GOT3 (cell line): ENCODE measurements around the gene C11orf87.

Source experiments
- DNase-seq: peaks from one replicate; lab custom pipeline; 2025; ENCODE audit warnings: mixed read lengths; lab: John Stamatoyannopoulos, UW

Gene C11orf87

DNA sequence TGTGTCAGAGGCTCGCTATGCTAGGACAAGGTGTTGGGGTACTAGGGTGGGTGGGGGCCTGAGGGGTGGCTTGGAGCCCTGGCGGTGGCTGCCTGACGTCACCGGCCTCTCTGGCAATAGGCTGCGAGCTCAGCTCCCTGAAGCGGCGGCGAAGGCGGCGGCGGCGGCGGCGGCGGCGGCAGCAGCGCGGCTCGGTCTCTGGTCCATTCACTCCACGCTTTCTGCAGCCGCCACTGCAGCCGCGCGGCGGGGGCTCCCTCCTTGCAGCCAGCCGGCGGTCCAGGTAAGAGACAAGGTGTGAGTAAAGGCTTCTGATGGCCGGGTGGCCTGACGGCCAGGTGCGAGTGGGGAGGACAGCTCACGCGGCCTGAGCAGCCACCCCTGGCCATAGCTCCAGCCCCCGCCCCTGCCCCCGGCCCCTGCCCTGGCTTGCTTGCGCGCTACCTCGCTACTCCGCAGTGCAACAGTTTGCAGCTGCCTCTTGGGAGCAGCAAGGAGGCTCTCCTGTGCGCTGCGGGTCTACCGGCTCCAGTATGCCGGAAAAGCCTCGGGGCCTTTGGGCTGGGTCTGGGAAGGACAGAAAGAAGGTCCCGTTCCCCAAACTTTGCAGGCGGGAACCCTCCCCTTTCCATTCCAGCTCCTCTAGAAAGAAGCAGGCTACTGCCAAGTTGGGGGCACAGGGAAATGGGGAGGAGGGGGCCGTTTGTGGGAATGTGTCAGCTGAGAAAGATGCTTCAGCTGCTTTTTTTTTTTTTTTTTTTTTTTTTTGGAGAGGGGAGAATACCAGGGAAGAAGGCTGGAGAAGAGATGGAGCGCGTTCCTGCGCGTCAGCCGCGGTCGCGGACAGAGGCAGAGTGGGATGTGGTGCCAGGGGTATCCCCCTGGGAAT is at the start of gene C11orf87:
TSS of gene C11orf87 (plus strand) at position 210 of the 889 bp plus-strand sequence. CDS start 1,444 bp downstream, outside the sequence.
- no peak for DNase-seq

GRCh38 chr11:109374032-109374431 is 48.0 kb upstream of the C11orf87 start:
- DNase-seq, result no peak

GRCh38 chr11:109374441-109374840 is 47.5 kb upstream of the C11orf87 start:
- DNase-seq, result no peak

- no peak for DNase-seq
These were observed 44.8 kb upstream of the C11orf87 start for GRCh38 chr11:109377039-109377742.

DNA sequence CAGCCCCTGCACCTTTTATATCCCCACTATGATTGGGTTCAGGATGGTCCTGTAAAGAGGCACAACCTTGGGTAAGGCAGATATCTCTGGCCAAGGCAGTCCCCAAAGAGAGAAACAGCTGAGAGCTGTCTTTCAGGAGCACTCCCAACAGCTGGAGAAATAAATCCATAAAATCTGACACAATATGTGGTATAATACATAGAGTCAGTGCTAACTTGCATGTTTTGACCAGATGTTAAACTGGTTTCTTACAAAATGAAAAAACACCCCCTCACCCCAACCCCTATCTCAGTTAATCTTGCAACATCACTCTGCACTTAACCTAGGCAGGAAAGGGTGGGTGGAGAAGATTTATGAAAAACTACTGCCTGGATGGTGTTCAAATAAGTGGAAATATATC is 44.0 kb upstream of the C11orf87 start:
- DNase-seq, result no peak

GRCh38 chr11:109383306-109383705 is 38.7 kb upstream of the C11orf87 start:
- DNase-seq, result no peak

- no peak for DNase-seq
These were observed 37.1 kb upstream of the C11orf87 start for GRCh38 chr11:109384873-109385272.

DNA sequence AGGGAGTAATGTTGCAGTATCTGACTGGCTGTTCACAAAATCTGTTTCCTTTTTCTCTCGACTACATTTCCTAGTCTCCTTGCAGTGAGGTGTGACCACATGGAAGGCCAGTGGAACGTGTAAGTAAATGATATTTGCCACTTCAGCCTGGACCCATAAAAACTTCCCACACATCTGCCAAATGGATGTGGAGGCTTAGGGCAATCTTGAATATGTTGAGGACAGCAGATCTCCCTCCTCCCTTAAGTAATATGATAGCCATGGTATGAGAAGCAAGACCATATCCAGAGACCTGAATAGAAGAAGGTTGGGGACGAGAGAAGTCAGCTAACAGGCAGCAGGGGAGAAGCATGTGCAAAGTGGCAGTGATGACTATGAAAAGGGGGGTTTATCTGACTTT is 33.0 kb upstream of the C11orf87 start:
- DNase-seq, result no peak

DNA sequence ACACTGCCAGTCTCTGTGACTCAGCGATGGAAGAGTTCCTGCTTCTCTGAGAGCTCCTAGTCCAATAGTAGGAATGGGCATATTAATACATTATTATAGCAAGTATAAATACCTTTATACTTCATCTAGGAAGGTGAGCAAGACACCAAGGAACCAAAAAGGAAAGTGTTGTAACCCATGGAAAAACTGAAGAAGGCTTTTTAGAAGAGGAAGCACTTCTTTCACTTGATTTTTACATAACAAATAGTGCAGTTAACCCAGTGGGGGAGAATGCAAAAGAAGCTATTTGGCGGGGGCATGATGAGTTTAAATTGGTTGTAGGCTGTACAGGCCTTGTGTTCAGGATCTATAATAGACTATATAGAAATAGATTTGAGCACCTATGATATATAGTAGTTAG is 31.2 kb upstream of the C11orf87 start:
- no peak for DNase-seq

GRCh38 chr11:109401545-109401944 is 20.4 kb upstream of the C11orf87 start:
- DNase-seq, result no peak

- no peak for DNase-seq
These were observed 16.3 kb upstream of the C11orf87 start for GRCh38 chr11:109405671-109406070.

DNA sequence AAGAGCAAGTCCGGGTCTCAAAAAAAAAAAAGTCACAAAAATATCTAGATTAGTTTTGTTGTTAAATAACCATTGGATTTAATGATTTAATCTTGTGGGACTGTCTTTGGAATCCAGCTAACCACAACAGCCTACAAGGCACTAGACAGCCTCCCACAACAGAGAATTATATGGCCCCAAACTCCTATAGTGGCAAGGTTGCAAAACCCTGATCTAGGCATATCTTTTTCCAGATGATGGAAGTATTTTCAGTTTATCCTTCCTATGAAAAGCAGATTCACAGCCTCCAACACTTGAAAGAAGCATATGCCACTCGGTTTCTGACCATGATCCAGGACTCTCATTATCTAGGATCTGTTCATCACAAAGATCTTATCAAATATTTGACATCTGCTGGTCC is 5.4 kb upstream of the C11orf87 start:
- DNase-seq, result no peak

GRCh38 chr11:109422870-109423465 is 978 bp downstream of the C11orf87 start:
- no peak for DNase-seq

DNA sequence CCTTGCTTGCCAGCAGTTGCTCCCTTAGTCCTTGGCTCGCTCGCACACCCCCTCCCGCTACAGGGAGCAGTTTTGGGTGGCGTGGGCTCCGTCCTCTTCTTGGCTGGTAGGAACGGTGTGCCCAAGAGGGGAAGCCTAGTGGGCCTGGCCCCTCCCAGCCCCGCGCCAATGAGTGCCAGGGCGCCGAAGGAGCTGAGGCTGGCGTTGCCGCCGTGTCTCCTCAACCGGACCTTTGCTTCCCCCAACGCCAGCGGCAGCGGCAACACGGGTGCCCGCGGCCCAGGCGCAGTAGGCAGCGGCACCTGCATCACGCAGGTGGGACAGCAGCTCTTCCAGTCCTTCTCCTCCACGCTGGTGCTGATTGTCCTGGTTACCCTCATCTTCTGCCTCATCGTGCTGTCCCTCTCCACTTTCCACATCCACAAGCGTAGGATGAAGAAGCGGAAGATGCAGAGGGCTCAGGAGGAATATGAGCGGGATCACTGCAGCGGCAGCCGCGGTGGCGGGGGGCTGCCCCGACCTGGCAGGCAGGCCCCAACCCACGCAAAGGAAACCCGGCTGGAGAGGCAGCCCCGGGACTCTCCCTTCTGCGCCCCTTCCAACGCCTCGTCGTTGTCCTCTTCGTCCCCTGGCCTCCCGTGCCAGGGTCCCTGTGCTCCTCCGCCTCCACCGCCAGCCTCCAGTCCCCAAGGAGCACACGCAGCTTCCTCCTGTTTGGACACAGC is 1.6 kb downstream of the C11orf87 start:
- no peak for DNase-seq

GRCh38 chr11:109424901-109425300 is 2.9 kb downstream of the C11orf87 start:
- no peak for DNase-seq

- DNase-seq, result no peak
These were observed 3.6 kb downstream of the C11orf87 start for GRCh38 chr11:109425554-109425953.

DNA sequence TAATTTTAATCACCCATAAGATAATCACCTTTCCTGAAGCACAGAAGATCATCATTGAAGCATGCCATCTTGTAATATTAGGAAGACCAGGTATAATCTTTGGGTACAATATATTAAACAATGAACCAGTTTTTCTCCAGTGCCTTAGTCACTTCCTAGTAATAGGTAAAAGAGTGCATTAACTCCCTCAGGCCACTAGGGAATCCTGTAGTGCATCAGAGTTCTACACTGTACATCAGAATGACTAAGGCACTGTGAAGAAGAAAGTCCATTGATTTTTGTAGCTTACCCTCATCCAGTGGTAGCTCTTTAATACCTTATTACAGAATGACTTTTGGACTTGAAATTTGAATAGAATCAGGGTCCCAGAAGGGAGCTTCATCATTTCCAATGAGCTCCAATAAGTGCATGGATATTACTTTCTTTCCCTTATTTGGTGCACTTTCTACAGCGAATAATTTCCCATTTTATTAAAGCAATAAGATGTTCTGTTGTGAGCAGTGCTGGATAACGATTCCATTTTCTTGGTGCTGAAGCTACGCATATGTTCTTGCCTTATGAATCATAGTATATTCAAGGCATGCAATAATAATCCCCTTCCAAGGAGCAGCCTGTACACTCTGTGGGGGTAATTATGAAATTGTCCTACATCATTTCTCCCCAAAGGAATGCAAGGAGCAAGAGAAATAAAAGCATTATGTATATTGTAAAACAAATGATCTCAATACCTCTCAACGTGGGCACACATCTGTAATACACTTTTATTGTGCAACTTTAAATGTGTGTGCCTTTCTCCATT is 4.7 kb downstream of the C11orf87 start:
- DNase-seq, result no peak

DNA sequence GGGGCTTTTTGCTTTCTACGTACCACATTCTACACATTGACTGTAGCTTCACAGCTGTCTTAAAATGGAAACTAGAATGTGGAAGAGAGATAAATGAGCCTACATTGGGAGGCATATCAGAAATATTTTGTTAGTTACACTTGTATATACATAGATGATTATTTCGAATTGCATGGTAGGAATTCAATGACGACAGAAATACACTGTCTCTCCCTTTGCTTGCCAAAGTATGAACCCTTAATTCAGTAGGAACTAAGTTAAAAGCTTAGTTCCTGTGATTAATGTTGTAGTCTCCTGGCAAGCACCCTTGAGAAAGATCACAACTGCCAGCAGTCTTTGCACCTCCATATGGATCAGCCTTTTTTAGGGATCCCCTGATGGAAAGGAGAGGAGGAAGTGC is 10.1 kb downstream of the C11orf87 start:
- no peak for DNase-seq

DNA sequence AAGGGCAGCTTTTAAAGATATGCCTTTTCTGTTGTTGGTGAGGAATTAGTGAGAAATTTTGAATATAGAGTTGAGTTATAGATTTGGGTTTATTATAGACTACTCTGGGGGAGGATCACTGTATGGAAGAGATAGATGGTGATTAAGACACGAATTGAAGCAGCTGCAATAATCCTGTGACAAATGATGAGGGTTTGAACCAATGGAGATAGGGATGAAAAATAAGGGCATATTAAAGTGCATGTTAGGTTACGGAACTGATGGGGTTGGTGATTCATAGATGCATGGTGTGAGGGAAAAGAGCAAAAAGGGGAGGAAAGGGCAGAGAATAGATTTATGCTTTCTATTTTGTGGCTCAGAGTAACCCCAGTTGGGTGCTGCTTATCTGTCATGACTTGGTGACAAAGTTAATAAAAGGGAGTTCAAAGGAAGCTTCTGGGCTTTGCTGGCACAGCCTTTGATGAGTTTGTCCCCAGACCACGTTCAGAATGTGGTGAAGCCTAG is 11.8 kb downstream of the C11orf87 start:
- DNase-seq, result no peak

- DNase-seq, result no peak
These were observed 13.2 kb downstream of the C11orf87 start for GRCh38 chr11:109435121-109435742.

- DNase-seq, result no peak
These were observed 17.7 kb downstream of the C11orf87 start for GRCh38 chr11:109439684-109440083.
